HG03342 (cell line): ENCODE results near the gene PLCL2.

Experiments used
- ATAC-seq: cut with Tn5 transposase; IDR thresholded peaks from one replicate; pipeline ENCODE4 v1.9.1; 2021; ENCODE audit warnings: mild to moderate bottlenecking, moderate library complexity; ENCODE audit not compliant: unreplicated experiment

Gene PLCL2

GRCh38 chr3:16864610-16865313 is 20.0 kb upstream of the PLCL2 start:
- no peak for ATAC-seq

- ATAC-seq, result no peak
Observed at GRCh38 chr3:16865335-16865734, 19.4 kb upstream of the PLCL2 start.

DNA sequence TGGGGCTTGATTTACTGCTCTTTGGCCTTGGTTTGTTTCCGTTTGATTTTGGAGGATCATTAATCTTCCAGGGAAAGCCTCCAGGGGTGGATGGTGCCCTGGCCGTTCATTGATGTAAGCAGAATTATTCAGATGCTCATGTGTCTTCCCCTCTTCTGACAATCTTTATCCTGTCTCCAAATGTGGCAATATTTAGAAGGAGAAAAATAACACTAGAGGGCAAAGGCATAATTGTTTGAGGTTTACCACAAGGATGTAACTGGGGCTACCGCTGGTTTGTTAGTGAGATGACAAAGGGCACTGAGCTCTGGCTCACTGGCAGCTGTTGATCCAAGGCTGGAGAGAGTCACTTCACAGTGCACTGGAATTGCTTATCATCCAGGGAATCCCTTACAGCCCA is 18.2 kb upstream of the PLCL2 start:
- no peak for ATAC-seq

DNA sequence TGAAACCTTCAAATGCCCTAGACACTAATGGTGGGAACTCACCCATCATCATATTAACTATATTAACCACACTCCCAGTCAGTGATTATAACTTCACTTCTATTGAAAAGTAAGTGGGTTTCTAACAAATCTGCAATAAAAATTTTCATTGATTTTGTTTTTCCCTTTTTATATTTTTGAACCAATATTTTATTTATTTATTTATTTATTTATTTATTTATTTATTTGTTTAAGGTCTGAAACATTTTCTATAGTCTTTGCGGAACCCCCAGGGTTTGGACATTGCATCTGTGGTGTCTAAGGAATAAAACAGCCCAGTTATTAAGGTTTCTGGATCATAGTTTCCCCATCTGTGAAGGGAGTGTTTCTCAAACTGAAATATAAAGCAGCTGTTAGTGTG is 16.2 kb upstream of the PLCL2 start:
- ATAC-seq, result no peak

GRCh38 chr3:16869261-16870005 is 15.3 kb upstream of the PLCL2 start:
- no peak for ATAC-seq

DNA sequence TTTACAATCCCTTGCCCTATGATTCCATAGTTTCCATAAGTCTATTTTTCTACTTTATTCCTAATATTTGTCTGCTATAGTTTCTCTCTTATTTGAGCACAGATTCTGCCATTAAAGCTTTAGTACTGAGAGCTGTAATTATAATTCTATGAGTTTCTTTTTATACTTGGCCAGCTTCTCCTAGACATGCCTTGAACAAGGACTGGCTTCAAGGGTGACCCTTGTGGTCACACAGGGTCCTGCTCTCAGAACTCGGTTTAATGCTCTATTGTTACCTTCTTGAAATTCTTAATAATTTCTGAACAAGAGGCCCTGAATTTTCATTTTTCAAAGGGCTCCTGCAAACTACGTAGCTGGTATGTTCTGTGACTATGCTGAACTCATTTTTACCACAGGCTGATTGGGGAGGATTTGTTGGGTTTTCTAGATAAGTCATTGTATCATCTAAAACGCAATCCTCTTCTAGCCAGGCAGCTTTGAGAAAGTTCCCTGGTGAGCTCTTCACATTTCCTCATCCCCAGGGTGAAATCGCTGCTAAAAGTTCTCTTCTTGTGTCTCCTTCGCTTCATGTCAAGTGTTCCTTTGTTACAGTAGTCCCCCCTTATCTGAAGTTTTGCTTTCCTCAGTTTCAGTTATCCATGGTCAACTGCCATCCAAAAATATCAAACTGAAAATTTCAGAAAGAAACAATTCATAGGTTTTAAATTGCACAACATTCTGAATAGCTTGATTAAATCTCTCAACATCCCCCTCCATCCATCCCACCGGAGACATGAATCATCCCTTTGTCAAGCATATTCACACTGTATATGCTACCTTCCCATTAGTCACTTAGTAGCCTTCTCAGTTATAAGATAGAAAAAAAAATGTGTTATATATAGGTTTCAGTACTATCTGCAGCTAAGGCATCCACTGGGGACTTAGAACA is 12.6 kb upstream of the PLCL2 start:
- no peak for ATAC-seq

- no peak for ATAC-seq
Observed at GRCh38 chr3:16873872-16874271, 10.9 kb upstream of the PLCL2 start.

- no peak for ATAC-seq
Observed at GRCh38 chr3:16875876-16876550, 8.7 kb upstream of the PLCL2 start.

DNA sequence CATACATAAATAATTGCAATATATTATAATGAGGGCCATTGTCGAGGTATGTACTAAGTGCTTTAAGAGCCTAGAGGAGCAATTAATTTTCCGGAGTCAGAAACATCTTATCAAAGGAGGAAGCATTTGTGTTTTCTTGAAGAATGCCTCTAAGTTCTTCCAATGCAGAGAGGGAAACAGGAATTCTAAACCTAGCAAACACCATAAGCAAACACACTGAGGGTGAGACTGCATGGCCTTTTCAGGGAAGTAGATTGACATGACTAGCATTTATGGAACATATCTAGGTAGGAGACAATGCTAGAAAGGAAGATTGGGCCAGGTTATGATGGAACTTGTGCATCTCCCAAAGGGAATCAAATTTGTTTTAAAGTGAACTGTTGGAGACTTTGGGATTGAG is 7.2 kb upstream of the PLCL2 start:
- no peak for ATAC-seq

DNA sequence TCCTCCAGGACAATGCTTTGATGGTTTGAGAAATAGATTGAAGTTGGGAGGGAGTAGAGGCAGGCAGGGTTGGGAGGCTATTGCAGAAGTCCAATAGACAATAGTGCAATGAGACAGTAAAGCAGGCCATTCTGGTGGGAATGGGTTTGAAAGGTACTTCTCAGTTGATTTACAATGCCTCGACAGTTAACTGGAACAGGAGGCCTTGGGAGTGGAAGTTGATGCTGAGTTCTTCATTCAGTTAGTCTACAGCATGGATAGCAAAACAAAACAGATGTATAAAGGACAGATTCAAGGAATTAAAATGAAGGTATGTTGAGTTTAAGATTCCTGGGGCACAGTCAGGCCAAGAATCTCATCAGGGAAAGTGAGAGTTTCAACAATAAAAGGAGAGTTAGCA is 6.8 kb upstream of the PLCL2 start:
- ATAC-seq, result no peak

DNA sequence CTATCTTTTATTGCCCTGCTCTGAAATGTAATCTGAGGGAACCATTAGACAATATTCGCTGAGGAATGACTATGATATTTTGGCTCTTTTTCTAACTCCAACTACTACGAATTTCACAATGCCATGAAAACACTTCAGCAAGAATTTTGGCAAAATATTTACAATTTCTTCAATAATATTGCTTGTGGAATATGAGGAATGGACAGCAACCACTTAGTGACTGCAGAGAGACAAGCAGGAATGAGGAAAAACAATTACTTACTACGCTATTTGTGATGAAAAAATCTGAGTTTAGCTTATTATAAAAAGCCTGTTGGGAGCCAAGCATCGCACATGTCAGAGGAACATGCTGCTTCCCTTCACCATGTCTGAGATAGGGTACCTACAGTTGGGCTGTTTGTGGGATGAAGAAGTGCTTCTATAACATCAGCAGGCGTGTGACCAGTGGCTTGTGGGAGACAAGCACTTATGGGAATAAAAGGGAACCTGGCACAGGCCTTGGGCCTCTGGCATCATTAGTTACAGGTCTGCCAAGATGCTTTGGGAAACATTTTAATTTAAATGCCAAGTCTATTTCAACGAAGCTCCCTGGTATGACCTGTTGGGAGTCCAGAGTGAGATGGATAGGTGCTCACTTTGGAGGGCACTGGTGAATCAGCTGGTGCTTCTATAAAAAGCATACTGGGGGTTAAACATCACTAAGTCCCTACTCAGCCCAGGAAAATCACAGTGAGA is 2.7 kb upstream of the PLCL2 start:
- no peak for ATAC-seq

DNA sequence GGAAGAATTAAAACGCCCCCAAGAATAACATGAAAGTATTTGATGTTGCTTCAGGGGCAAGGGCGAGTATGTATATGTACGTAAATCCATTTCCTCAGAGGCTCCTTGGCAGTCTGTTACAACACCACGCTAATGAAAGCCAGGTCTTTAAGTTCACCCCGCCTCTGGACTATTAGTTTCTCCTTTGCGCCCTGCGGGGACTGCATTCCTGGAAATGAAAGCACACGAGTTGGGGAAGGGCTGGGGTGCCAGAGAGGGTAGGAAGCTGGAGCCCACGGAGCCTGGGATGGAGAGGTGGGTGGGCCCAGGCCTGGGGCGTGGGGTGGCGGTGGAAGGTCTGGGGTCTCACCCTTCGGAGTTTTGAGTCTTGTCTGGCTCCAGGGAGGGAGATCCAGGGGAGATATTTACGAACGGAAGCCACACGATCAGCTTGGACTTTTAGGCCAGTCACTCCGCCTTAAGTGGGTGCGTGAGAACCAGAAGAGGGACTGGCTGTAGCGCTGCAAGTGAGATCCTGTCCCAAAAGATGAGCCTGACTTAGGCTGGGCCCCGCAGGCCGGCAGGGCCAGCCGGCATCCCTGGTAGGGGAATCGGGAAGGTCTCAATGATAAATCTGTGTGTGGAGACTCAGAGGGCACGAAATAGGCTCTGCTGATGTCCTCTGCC is 1.6 kb upstream of the PLCL2 start:
- no peak for ATAC-seq

- no peak for ATAC-seq
Observed at GRCh38 chr3:16883723-16884083, 1.1 kb upstream of the PLCL2 start.

DNA sequence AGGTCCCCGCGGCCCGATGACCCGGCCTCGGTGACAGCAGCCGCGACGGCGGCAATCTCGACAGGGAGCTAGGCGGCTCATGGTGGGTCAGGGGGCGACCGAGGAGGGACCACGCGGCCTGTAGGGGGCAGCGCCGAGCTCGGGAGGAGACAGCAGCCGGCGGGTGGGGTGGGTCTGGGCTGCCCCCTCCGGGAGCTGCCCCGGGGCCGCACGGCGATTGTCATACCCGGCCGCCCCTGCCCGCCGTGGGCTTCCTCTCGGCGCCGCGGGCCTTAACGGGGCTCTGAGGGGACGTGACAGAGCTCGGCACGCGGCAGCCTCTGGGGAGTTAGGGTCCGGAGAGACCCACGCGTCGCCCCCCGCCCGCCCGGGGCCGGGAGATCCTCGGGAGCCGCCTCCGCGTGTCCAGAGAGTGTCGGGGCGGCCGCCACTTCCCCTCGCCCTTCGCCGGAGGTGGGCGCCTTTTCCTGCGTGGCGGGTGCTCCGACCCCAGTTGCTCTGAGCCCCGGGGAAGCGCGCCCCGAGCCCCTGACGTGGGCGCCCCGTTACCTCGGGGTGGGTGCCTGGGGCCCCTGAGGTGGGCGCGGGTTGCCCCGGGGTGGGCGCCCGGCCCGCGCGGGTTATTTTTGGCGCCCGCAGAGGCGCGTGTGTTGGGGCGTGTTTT is 539 bp upstream of the PLCL2 start:
- ATAC-seq, result peak; percentile 46

DNA sequence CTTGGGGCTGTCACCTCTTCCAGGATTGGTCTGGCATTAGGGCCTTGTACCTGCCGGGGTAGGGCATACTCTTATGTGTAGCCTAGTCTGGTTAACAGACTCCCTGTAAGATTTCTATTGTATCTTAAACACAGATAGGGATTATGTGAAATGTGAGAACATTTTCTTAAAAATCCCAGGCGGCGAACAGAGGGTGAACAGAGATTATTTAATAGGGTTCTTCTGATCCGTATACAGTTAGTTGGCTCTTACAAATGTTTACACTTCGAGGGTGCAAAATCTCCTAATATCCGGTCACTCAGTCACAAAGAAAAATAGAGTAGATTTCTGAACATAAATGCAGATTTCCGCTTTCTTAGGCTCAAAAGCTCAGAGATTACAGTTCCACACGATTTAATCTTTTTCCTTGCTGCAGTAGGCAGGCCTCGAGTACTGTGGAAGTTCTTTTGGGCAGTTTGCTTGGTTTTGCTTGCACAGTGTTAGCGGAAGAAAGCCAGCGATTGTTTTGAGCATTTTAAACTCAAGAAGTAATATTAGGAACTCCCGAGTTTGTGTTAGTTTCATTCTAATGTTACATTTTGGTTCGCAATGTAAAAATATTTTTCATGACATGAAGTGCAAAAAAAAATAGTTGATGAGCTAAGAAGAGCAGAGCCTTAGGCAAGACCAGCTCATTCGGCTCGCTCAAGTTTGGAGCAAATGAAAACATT is 993 bp downstream of the PLCL2 start:
- ATAC-seq, result peak; percentile 34

GRCh38 chr3:16886303-16886683 is 1.5 kb downstream of the PLCL2 start:
- no peak for ATAC-seq

DNA sequence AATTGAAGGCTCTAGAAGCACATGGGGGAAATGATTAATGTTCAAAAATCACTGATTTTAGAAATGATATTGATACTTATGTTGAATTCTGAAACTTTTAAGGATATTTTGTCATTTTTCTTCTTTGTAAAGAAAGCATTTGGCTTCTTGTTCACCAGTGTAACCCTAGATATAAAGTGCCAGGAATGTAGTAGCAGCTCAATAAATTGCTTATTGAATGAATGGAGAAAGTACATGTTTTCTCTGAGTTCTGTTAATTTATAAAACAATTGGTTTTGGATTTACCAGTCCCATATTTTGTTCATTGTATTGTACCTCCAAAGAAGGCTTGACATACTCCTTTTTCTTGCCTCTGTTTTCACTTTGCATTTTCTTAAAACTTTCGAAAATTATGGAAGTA is 2.4 kb downstream of the PLCL2 start:
- no peak for ATAC-seq

DNA sequence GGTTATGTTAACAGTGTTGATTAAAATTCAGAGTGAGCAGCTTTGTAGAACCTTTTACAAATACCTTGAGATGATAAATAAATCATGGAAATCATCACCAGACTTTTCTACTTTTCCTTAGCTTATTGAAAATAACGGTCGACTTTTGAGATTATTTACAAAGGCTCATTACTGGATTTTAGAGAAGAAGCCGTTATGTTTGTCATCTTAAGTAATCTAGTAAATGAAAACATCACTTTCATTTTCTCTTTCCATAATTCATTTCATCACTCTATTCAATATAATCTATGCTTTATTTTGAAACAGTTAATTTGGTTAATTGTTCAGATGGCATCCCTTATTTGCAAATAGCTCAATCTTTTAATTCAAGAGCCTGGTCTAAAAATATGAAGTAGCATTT is 3.6 kb downstream of the PLCL2 start:
- no peak for ATAC-seq
